ENCODE data around the gene CNP. TPM values are rescaled to one million over a fixed set of nuclear protein-coding genes. Genes with fewer than 3 reads are reported as not detected.

The CNP gene
- total RNA-seq, 2 donors from 2014 or later: 32.4 to 56.3 TPM

- no peak overlapping the region for H3K27ac ChIP-seq
- H3K4me1 ChIP-seq (ENCODE audit: control insufficient read depth in 1 of 2, low read depth in 2 of 2): no peaks in the 10 kb centered on the region
- H3K4me3 ChIP-seq: no peak overlapping the region
- no peaks in the 10 kb centered on the region for H3K27me3 ChIP-seq (replicated peaks; ENCODE audit: insufficient read depth)
- DNase-seq (ENCODE audit: low spot score) (no peak), ATAC-seq (ENCODE audit: insufficient number of reproducible peaks, low FRiP score, low read depth) (no peak)
- TF ChIP-seq CTCF (IDR thresholded peaks at IDR 0.05): no peak
- no peaks in the 10 kb centered on the region for H3K36me3 ChIP-seq
- no peaks in the 10 kb centered on the region for H3K9me3 ChIP-seq
These were observed 23.1 kb upstream of the CNP start for GRCh38 chr17:41943492-41943891.

GRCh38 chr17:41944943-41945342 lies 21.7 kb upstream of the CNP start:
- no peaks in the 10 kb centered on the region for H3K9me3 ChIP-seq
- H3K4me3 ChIP-seq: no peak overlapping the region
- H3K27ac ChIP-seq: no peak overlapping the region
- TF ChIP-seq CTCF (IDR thresholded peaks at IDR 0.05): no peak
- DNase-seq (ENCODE audit: low spot score) (no peak), ATAC-seq (ENCODE audit: insufficient number of reproducible peaks, low FRiP score, low read depth) (no peak)
- H3K36me3 ChIP-seq: no peaks in the 10 kb centered on the region
- H3K4me1 ChIP-seq (ENCODE audit: control insufficient read depth in 1 of 2, low read depth in 2 of 2): no peaks in the 10 kb centered on the region
- no peaks in the 10 kb centered on the region for H3K27me3 ChIP-seq (replicated peaks; ENCODE audit: insufficient read depth)

GRCh38 chr17:41948762-41949460 lies 17.7 kb upstream of the CNP start:
- Histone ChIP-seq H3K4me1 (ENCODE audit: control insufficient read depth in 1 of 2, low read depth in 2 of 2) (no peaks in the 10 kb centered on the region), H3K27me3 (replicated peaks; ENCODE audit: insufficient read depth) (no peaks in the 10 kb centered on the region), H3K4me3 (no peak overlapping the region), H3K9me3 (no peaks in the 10 kb centered on the region), H3K36me3 (no peaks in the 10 kb centered on the region), H3K27ac (no peak overlapping the region)
- ATAC-seq (ENCODE audit: insufficient number of reproducible peaks, low FRiP score, low read depth) (no peak), DNase-seq (ENCODE audit: low spot score) (no peak)
- no peak for TF ChIP-seq CTCF (IDR thresholded peaks at IDR 0.05)

DNA sequence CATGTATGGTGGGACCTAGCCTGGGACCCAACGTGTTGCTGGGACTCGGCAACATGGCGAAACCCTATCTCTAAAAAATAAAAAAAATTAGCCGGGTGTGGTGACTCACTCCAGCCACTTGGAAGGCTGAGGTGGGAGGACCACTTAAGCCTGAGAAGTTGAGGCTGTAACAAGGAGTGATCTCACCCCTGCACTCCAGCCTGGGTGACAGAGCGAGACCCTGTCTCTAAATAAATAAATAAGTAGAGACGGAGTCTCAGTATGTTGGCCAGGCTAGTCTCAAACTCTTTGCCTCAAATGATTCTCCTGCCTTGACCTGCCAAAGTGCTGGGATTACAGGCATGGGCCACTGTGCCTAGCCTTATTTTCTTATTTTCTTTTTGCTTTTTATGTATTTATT lies 10.1 kb upstream of the CNP start:
- Histone ChIP-seq H3K27ac (no peak overlapping the region), H3K4me1 (ENCODE audit: control insufficient read depth in 1 of 2, low read depth in 2 of 2) (no peaks in the 10 kb centered on the region), H3K9me3 (no peaks in the 10 kb centered on the region), H3K4me3 (no peak overlapping the region), H3K36me3 (no peaks in the 10 kb centered on the region), H3K27me3 (replicated peaks; ENCODE audit: insufficient read depth) (no peaks in the 10 kb centered on the region)
- no peak for ATAC-seq (ENCODE audit: insufficient number of reproducible peaks, low FRiP score, low read depth)
- peak; percentile 9 for TF ChIP-seq CTCF (IDR thresholded peaks at IDR 0.05)
- DNase-seq (ENCODE audit: low spot score): no peak

DNA sequence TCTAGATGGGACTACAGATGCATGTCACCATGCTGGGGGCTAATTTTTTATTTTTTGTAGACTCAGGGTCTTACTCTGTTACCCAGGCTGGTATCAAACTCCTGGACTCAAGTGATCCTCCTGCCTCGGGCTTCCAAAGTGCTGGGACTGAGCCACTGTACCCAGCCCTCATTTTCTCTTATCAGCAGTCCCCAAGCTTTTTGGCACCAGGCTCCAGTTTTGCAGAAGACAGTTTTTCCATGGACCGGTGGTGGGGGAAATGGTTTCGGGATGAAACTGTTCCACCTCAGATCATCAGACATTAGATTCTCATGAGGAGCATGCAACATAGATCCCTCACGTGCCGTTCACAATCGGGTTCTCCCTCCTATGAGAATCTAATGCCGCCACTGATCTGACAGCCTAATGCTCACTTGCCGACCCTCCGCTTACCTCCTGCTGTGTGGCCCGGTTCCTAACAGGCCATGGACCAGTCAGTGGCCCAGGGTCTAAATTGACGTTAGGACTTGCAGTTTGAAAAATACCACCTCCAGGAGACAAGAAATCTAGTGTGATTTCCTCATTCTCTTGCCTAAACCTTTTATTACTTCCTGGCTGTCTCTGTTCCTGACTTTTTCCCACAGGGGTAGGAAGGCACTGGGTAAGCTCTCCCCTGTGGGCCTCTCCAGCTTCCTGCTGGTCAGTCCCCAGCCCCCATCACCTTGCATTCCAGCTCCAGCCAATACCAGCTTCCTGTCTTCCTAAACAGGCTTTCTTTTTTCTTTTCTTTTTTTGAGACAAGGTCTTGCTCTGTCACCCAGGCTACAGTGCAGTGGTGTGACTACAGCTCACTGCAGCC lies 9.3 kb upstream of the CNP start:
- ATAC-seq (ENCODE audit: insufficient number of reproducible peaks, low FRiP score, low read depth): no peak
- no peak for TF ChIP-seq CTCF (IDR thresholded peaks at IDR 0.05)
- DNase-seq (ENCODE audit: low spot score): no peak

More for the DNA sequence above, 9.3 kb upstream of the CNP start:
- Histone ChIP-seq H3K36me3 (no peaks in the 10 kb centered on the region), H3K27me3 (replicated peaks; ENCODE audit: insufficient read depth) (no peaks in the 10 kb centered on the region), H3K4me3 (no peak overlapping the region), H3K9me3 (no peaks in the 10 kb centered on the region), H3K4me1 (ENCODE audit: control insufficient read depth in 1 of 2, low read depth in 2 of 2) (no peaks in the 10 kb centered on the region), H3K27ac (no peak overlapping the region)
